Stomach smooth muscle (tissue), 2 donors: ENCODE results near the gene CAMK2D.

Experiments
- H3K27ac ChIP-seq: one replicate; pipeline ENCODE4 v1.7.0; 2013; ENCODE audit warnings: mild to moderate bottlenecking, low read length, inconsistent platforms
- H3K27me3 ChIP-seq, 2 donors: one replicate each; pipeline ENCODE4 v1.7.0; 2013; ENCODE audit warnings: low read length in 2 of 2; ENCODE audit not compliant: insufficient read depth in 2 of 2, control insufficient read depth in 1 of 2
- H3K36me3 ChIP-seq, 2 donors: one replicate each; pipeline ENCODE4 v1.7.0; 2013; ENCODE audit warnings: low read length in 2 of 2; ENCODE audit not compliant: control insufficient read depth in 2 of 2, insufficient read depth in 2 of 2
- H3K4me1 ChIP-seq: one replicate; pipeline ENCODE4 v1.7.0; 2013; ENCODE audit warnings: low read length; ENCODE audit not compliant: control insufficient read depth, insufficient read depth
- H3K4me3 ChIP-seq, 2 donors: one replicate each; pipeline ENCODE4 v1.7.0; 2013; ENCODE audit warnings: low read length in 2 of 2
- H3K9ac ChIP-seq, 2 donors: one replicate each; pipeline ENCODE4 v1.7.0; 2013; ENCODE audit warnings: low read length in 2 of 2, mild to moderate bottlenecking in 1 of 2
- H3K9me3 ChIP-seq, 2 donors: one replicate each; pipeline ENCODE4 v1.7.0; 2013; ENCODE audit warnings: low read length in 2 of 2; ENCODE audit not compliant: control insufficient read depth in 2 of 2
- donor health status: healthy.
- donor health status: Pancreatic carcinoma.

CAMK2D gene

DNA sequence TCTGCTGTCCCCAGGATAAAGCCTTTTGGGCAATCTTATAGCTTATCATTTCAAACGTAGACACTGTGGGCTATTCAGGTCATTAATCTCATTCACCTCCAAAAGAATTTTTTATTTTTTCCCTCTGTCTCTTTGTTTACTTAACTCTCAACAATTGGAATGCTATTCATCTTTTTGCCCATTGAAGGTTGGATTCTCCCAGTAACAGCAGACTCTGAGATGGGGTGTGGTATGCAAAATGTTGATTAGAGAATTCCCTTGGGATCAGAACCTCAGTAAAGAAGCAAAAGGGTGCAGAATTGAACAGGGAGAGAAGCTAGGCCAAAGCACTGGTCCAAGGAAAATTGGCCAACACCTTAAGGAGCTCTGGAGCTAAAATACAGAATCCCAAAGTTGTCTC is 60.4 kb downstream of the CAMK2D start:
- Histone ChIP-seq H3K9me3 (no peaks in the 10 kb centered on the region), H3K4me1 (no peaks in the 10 kb centered on the region), H3K9ac (no peak overlapping the region), H3K4me3 (no peak overlapping the region), H3K36me3 (no peaks in the 10 kb centered on the region), H3K27ac (no peak overlapping the region), H3K27me3 (no peaks in the 10 kb centered on the region)

DNA sequence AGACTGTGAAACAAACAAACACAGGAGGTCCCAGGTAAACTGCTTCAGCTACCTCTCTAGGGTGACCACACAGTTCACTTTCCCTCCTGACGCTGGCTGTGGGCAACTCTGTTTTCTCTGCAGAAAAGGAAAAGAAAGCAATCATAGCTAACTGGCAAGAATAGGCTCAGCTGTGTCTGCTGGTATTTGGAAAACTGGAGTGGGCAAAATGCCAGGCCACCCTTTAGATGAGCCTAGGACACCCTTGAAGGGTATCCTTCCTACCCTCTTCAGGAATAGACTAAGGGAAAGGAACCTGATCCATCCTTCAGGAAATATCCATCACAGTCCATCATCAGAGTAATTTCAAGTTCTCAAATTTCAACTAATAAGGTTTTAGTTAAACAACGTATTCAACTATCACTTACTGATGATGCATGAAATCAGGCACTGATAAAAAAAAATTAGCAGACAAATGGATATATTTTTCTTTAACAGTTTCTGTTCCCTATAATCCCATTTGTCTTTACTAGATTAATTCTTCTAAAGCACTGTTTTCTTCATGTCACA is 60.9 kb downstream of the CAMK2D start:
- Histone ChIP-seq H3K9me3 (no peaks in the 10 kb centered on the region), H3K9ac (no peak overlapping the region), H3K4me3 (no peak overlapping the region), H3K27ac (no peak overlapping the region), H3K36me3 (no peaks in the 10 kb centered on the region), H3K27me3 (no peaks in the 10 kb centered on the region), H3K4me1 (no peaks in the 10 kb centered on the region)

DNA sequence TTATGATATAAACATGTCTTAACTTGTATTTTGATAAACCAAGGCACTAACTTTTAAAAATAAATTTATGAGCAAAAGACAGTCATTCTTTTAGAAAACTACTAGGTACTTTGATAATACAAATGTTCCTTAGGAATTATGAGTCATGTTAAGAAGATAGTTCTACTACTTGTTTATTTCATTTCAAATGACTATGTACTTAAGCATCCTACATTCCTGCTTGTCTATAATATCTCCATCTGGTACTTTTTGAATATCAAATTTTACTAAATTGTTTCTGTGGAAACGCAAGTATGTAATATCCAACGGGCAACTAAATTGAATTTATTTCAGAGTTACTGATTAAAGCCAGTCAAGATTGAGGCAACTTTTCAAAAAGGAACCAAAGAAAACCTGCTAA is 61.8 kb downstream of the CAMK2D start:
- Histone ChIP-seq H3K4me1 (no peaks in the 10 kb centered on the region), H3K36me3 (no peaks in the 10 kb centered on the region), H3K9me3 (no peaks in the 10 kb centered on the region), H3K9ac (no peak overlapping the region), H3K4me3 (no peak overlapping the region), H3K27me3 (no peaks in the 10 kb centered on the region), H3K27ac (no peak overlapping the region)

DNA sequence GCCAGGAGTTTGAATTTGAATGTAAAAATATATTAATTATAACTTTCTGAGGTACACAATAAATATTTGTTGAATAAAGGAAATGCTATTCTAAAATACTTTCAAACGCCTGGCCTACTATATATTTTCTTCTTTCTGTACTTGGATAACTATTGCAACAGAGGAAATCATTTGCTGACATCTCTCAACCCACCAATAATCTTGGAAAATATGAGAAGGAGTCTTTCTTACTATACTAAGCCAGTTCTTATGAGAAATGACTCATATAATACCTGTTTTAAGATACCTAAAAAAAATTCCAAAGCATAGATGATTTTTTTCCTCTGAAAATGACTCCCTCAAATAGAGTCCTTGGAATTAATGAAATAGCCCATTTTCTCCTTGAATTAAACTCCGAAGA is 64.1 kb downstream of the CAMK2D start:
- no peaks in the 10 kb centered on the region for H3K4me1 ChIP-seq

DNA sequence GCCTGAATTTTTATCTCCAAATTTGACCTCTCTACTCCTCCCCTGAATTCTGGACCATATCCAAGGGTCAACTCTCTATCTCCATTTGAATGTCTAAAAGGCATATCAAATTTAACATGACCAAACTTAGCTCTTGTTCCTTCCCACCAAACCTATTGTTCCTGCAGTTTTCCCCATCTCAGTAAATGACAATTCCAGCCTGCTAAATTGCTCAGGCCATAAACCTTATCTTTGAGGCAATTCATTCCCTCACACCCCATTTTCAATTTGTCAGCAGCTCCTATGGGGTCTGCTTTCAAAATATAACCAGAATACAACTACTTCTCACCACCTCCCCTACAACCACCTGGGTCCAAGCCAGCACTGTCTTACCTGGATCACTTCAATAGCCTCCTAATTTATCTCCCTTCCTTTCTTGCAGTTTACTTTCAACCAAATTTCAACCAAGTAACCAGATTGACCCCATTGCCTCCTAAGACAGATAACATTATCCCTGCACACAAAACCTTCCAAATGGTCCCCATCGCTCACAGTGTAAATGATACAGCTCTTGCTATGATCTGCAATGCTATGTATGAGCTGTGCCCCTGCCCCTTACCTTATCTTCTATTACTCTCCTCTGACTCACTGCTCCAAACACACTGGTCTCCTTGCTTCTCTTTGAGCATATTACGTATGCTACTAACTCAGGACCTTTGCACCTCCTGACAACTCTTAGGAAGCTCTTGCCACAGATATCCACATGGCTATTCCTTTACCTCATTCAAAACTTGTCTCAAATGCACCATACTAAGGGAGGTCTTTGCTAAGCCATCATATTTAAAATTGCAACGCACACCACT is 66.0 kb downstream of the CAMK2D start:
- H3K9me3 ChIP-seq, result no peaks in the 10 kb centered on the region
- H3K9ac ChIP-seq, result no peak overlapping the region
- no peaks in the 10 kb centered on the region for H3K27me3 ChIP-seq
- no peaks in the 10 kb centered on the region for H3K4me1 ChIP-seq
- no peak overlapping the region for H3K27ac ChIP-seq
- no peak overlapping the region for H3K4me3 ChIP-seq
- no peaks in the 10 kb centered on the region for H3K36me3 ChIP-seq

More for the DNA sequence above, 64.1 kb downstream of the CAMK2D start:
- Histone ChIP-seq H3K36me3 (no peaks in the 10 kb centered on the region), H3K9ac (no peak overlapping the region), H3K27ac (no peak overlapping the region), H3K4me3 (no peak overlapping the region), H3K9me3 (no peaks in the 10 kb centered on the region), H3K27me3 (no peaks in the 10 kb centered on the region)

DNA sequence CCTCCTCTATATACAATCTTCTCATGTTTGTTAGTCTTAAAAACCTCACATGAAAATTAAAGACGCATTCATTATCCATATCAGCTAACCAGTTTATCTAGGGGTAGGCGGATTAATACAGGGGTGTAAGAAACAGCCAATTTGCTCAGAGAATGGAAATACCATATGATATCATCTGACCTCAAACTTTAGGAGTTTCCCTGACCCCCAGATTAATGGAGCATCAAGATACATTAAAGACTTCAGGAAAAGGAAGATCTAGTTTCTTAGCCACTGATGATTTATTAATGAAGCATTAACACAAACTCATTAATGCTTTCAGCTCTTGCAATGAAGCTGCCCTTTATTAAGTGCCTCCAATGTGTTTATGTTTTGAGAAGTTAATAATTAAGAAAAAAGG is 67.5 kb downstream of the CAMK2D start:
- Histone ChIP-seq H3K4me3 (no peak overlapping the region), H3K9ac (no peak overlapping the region), H3K27me3 (no peaks in the 10 kb centered on the region), H3K27ac (no peak overlapping the region), H3K36me3 (no peaks in the 10 kb centered on the region), H3K9me3 (no peaks in the 10 kb centered on the region), H3K4me1 (no peaks in the 10 kb centered on the region)

DNA sequence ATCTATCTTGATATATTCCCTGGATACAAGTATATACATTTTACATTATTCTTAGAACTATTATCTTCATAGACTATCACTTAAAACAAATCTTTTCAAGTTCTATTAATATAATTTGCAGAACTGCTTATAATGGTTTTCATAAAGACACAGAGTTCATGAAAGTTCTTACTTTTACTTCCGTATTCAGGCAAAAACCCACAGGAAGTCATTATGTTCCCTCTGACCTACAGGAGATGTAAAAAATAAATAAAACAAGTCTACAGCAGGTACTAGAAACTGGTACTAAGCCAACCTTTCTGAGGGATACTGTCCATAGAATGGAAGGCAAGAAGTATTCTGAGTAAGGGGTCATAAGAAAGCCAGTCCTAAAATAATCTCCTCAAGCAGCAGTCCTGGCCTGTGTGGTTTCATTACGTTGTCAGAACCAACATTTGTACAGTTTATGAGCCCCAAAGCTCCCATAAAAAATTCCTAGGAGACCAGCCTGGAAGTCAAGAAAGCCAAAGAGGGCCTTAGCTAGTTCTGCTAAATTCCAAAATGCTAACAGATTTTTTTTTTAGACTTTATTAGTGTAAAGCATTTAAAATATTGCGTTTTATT is 68.6 kb downstream of the CAMK2D start:
- H3K9ac ChIP-seq, result no peak overlapping the region
- no peaks in the 10 kb centered on the region for H3K36me3 ChIP-seq
- no peaks in the 10 kb centered on the region for H3K9me3 ChIP-seq
- no peak overlapping the region for H3K27ac ChIP-seq
- no peaks in the 10 kb centered on the region for H3K27me3 ChIP-seq
- no peak overlapping the region for H3K4me3 ChIP-seq
- H3K4me1 ChIP-seq, result no peaks in the 10 kb centered on the region

DNA sequence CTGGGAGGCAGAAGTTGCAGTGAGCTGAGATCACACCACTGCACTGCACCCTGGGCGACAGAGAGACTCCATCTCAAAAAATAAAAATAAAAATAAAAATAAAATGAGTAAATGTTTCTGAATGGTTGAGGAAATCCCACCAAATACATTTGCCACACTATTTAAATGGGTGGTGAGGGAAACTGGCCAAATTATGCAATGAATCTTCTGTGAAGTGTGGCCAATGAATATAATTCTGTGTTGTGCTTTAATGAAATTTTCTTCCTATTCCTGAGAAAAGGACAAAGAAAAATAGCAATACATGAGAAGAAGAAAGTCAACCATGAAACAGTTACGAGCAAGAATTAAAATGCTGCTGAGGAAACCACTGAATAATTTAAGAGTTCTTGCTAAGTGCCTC is 69.9 kb downstream of the CAMK2D start:
- no peaks in the 10 kb centered on the region for H3K4me1 ChIP-seq
- H3K9me3 ChIP-seq, result no peaks in the 10 kb centered on the region
- no peak overlapping the region for H3K9ac ChIP-seq
- H3K27ac ChIP-seq, result no peak overlapping the region
- H3K36me3 ChIP-seq, result no peaks in the 10 kb centered on the region
- H3K4me3 ChIP-seq, result no peak overlapping the region
- no peaks in the 10 kb centered on the region for H3K27me3 ChIP-seq

DNA sequence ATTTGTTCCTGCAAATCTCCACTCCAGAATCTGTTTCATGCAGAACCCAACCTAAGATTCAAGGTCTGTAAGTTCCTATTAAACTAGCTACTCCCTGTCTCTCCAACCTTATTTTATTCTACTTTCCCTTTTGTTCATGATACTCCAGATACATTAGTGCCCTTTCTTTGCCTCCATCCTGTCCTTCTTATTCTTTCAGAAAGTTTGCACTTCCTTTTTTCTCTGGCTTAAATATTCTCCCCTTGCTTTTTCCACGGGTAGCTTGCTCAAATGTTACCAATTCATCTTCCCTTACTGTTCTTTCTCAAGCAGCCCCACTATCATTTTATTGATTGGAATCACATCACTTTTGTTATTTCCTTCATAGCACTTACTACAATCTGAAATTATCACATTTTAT is 72.1 kb downstream of the CAMK2D start:
- Histone ChIP-seq H3K27ac (no peak overlapping the region), H3K9me3 (no peaks in the 10 kb centered on the region), H3K27me3 (no peaks in the 10 kb centered on the region), H3K4me3 (no peak overlapping the region), H3K4me1 (peaks cover 7% of the 10 kb centered on the region), H3K9ac (no peak overlapping the region), H3K36me3 (no peaks in the 10 kb centered on the region)

DNA sequence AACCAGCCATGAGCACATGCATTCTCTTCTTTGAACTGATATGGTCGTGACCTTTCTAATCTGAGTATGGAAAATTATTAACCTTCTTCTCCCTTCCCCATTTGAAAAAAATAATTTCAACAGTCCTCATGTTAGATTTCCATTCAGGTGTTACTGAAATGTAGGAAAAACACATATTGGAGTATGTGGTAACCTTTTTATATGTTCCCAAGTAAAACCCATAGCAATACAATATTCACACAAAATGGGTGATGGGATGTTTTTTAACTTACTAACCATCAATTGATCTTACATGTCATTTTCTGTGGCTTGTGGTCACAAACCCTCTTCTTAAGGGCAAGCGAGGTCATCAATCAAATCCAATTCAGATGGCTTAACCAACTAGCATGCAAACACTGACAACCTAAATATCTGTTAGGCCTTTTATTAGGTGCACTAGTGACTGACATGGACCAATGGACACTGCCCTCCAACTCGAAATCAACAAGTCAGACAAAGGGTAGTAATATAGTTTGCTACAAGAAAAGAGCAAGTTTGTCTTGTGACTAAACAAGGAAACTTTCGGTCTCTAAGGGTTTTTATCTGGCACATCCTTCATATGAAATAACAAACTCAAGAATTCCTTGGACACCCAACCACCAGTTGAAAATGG is 74.3 kb downstream of the CAMK2D start:
- Histone ChIP-seq H3K9me3 (no peaks in the 10 kb centered on the region), H3K4me1 (peaks cover 7% of the 10 kb centered on the region), H3K27me3 (no peaks in the 10 kb centered on the region), H3K36me3 (no peaks in the 10 kb centered on the region), H3K4me3 (no peak overlapping the region), H3K9ac (no peak overlapping the region), H3K27ac (no peak overlapping the region)
